Measurements from ENCODE around the gene SMC6.

SMC6 gene

DNA sequence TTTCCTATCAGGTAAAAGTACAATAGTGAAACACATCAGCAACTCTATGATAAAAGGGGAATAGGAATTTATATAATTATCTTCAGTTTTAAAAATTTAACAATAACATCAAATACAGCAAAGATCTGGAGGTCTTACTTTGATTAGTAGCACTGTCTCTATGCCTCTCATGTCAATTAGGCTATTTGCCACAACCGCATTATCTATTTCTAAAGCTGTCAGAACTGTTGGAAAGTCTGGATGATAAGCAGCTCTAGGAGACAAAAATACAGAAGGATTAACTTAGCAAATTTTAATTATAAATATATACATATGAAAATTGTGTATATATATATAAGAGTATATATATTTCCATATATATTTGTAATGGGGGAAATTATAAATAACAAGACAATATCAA lies 45.1 kb downstream of the SMC6 start:
- FAIRE-seq, result no peak
- DNase-seq (ENCODE audit: insufficient read length), result no peak
- no peak for TF ChIP-seq POLR2A (IDR thresholded peaks at IDR 0.05; ENCODE audit: low read depth, low read length)
- TF ChIP-seq TAF1 (IDR thresholded peaks at IDR 0.05; ENCODE audit: borderline replicate concordance, low read depth, low read length), result no peak
- TF ChIP-seq POLR2AphosphoS5 (IDR thresholded peaks at IDR 0.05; ENCODE audit: low read depth, low read length), result no peak

- FAIRE-seq (peak; percentile 44), DNase-seq (ENCODE audit: insufficient read length) (no peak)
- no peak for TF ChIP-seq TAF1 (IDR thresholded peaks at IDR 0.05; ENCODE audit: borderline replicate concordance, low read depth, low read length)
- TF ChIP-seq POLR2AphosphoS5 (IDR thresholded peaks at IDR 0.05; ENCODE audit: low read depth, low read length), result no peak
- no peak for TF ChIP-seq POLR2A (IDR thresholded peaks at IDR 0.05; ENCODE audit: low read depth, low read length)
These were observed 46.8 kb downstream of the SMC6 start for GRCh38 chr2:17706845-17707244.

GRCh38 chr2:17690776-17691175 lies 62.8 kb downstream of the SMC6 start:
- FAIRE-seq, result no peak
- TF ChIP-seq POLR2AphosphoS5 (IDR thresholded peaks at IDR 0.05; ENCODE audit: low read depth, low read length), result no peak
- TF ChIP-seq TAF1 (IDR thresholded peaks at IDR 0.05; ENCODE audit: borderline replicate concordance, low read depth, low read length), result no peak
- no peak for DNase-seq (ENCODE audit: insufficient read length)

DNA sequence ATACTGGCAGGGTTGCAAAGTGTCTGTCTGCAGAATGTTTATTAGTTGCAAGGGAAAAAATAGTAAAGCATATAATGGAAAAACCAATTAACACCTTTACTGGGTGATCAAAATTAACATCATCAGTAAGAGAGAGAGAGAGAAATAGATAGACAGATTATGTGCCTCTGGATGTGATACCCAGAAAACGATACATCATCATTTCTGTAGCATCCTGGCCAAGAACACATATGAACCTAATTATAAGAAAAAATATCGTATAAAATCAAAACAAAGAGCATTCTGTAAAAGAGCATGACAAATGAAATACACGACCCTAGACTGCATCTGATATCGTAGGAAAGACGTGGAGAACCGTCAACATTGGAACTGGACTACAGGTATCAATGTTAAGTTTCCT lies 64.6 kb downstream of the SMC6 start:
- DNase-seq (ENCODE audit: insufficient read length) (no peak), FAIRE-seq (no peak)
- TF ChIP-seq POLR2A (IDR thresholded peaks at IDR 0.05; ENCODE audit: low read depth, low read length) (no peak), POLR2AphosphoS5 (IDR thresholded peaks at IDR 0.05; ENCODE audit: low read depth, low read length) (no peak), TAF1 (IDR thresholded peaks at IDR 0.05; ENCODE audit: borderline replicate concordance, low read depth, low read length) (no peak)

GRCh38 chr2:17688600-17688999 lies 65.0 kb downstream of the SMC6 start:
- DNase-seq (ENCODE audit: insufficient read length) (no peak), FAIRE-seq (no peak)
- TF ChIP-seq TAF1 (IDR thresholded peaks at IDR 0.05; ENCODE audit: borderline replicate concordance, low read depth, low read length), result no peak
- TF ChIP-seq POLR2A (IDR thresholded peaks at IDR 0.05; ENCODE audit: low read depth, low read length), result no peak
- TF ChIP-seq POLR2AphosphoS5 (IDR thresholded peaks at IDR 0.05; ENCODE audit: low read depth, low read length), result no peak

DNA sequence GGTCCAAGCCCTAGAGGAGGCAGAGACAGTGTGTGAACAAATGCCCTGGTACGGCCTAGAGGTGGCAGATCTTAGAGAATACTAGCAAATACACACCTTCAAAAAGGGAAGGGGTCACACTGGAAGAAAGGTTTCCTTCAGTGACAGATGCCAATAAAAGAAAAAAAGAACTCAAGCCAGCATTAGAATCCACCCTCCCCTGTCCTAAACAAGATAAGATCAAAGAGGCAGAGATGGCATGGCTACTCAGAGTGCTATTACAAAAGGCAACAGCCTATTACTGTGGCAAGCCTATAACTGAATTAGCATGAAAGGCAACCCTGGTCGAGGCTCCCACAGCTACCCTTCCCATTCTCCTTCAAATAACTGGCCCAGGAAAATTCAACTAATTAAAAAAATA lies 69.6 kb downstream of the SMC6 start:
- DNase-seq (ENCODE audit: insufficient read length) (no peak), FAIRE-seq (no peak)
- TF ChIP-seq POLR2A (IDR thresholded peaks at IDR 0.05; ENCODE audit: low read depth, low read length) (no peak), POLR2AphosphoS5 (IDR thresholded peaks at IDR 0.05; ENCODE audit: low read depth, low read length) (no peak), TAF1 (IDR thresholded peaks at IDR 0.05; ENCODE audit: borderline replicate concordance, low read depth, low read length) (no peak)

DNA sequence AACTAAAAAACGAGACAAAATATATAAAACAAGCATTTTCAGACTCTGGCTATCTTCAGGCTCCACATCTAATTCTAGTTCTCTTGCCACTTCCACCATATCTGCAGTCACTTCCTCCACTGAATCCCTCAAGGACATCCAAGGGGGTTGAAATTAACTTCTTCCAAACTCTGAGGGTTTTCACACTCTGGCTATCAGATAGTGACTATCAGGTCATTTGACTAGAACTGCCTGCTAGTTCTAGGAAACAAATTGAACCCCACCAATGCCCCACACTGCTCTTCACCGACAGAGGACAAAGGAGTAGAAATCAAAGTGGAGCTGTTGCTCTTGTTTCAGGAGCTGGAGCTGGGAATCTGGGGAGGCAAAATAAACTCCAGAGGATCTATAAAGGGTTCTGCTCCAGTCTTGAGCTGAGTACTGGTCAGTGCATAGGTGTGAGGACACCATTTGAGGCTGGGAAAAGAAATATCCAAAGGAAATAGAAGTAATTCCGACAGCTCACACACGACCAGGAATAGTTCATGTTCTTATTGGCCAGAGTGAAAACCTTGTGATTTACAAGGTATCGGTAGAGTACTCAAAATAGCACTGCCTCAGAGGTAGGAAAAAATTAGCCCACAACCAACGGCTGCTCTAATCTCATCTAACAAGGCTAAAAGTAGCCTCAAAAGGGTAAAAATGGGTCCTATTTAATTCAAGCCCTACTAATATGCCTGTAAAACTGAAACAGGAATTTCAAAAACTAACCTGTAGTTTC lies 71.3 kb downstream of the SMC6 start:
- no peak for TF ChIP-seq POLR2A (IDR thresholded peaks at IDR 0.05; ENCODE audit: low read depth, low read length)
- TF ChIP-seq TAF1 (IDR thresholded peaks at IDR 0.05; ENCODE audit: borderline replicate concordance, low read depth, low read length), result no peak
- no peak for TF ChIP-seq POLR2AphosphoS5 (IDR thresholded peaks at IDR 0.05; ENCODE audit: low read depth, low read length)
- DNase-seq (ENCODE audit: insufficient read length), result no peak
- FAIRE-seq, result no peak

- no peak for FAIRE-seq
- TF ChIP-seq POLR2AphosphoS5 (IDR thresholded peaks at IDR 0.05; ENCODE audit: low read depth, low read length) (no peak), TAF1 (IDR thresholded peaks at IDR 0.05; ENCODE audit: borderline replicate concordance, low read depth, low read length) (no peak), POLR2A (IDR thresholded peaks at IDR 0.05; ENCODE audit: low read depth, low read length) (no peak)
These were observed 73.5 kb downstream of the SMC6 start for GRCh38 chr2:17680119-17680518.

DNA sequence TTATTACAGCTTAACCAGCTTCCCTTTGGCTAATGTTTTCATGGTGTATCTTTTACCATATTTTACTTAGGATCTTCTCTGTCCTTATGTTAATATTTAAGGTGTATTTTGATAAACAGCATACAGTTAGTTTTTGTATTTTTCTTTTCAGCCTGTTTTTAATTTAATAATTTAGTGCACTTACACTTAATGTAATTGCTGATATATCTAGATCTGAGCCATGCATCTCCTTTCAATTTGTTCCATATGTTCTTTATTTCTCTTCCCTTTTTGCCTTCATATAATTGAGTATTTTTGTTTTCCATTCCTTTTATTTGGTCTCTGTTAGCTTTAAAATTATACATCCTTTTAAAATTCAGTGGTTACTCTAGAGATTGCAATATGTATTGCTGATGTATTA lies 78.8 kb downstream of the SMC6 start:
- FAIRE-seq (no peak), DNase-seq (ENCODE audit: insufficient read length) (no peak)
- TF ChIP-seq POLR2AphosphoS5 (IDR thresholded peaks at IDR 0.05; ENCODE audit: low read depth, low read length), result no peak
- TF ChIP-seq POLR2A (IDR thresholded peaks at IDR 0.05; ENCODE audit: low read depth, low read length), result no peak
- no peak for TF ChIP-seq TAF1 (IDR thresholded peaks at IDR 0.05; ENCODE audit: borderline replicate concordance, low read depth, low read length)

More at GRCh38 chr2:17680119-17680518, 73.5 kb downstream of the SMC6 start:
- DNase-seq (ENCODE audit: insufficient read length), result no peak

DNA sequence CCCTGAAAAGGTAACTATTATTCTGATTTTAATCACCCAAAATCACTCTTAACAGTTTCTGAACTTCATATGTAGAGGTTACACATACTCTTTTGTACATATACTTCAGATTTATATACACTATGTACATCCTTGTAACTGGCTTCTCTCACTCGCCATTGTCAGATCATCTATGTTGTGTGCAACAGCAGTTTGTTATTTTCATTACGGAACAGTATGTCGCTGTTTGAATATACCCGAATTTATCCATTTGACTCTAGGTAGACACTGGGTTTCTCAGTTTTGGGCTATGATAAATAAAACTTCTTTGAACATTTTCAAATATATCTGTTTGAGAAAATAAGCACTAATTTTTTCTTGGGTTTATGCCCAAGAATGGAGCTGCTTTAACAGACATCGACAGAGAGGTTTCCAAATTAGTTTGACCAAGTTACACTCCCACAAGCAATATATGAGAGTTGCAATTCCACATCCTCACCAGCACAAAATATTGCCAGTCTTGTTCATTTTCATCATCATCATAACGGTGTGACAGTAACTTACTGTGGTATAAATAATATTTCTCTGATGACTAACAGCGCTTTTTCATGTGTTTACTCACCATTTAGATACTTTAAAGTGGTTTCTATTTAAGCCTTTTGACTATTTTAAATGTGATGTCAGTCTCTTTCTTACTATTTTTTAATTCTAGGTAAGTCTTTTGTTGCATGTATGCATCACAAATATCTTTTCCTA lies 80.9 kb downstream of the SMC6 start:
- no peak for DNase-seq (ENCODE audit: insufficient read length)
- FAIRE-seq, result peak; percentile 77
- TF ChIP-seq POLR2AphosphoS5 (IDR thresholded peaks at IDR 0.05; ENCODE audit: low read depth, low read length), result no peak

GRCh38 chr2:17667898-17668297 lies 85.7 kb downstream of the SMC6 start:
- FAIRE-seq (no peak), DNase-seq (ENCODE audit: insufficient read length) (no peak)
- TF ChIP-seq TAF1 (IDR thresholded peaks at IDR 0.05; ENCODE audit: borderline replicate concordance, low read depth, low read length), result no peak
- TF ChIP-seq POLR2AphosphoS5 (IDR thresholded peaks at IDR 0.05; ENCODE audit: low read depth, low read length), result no peak
- TF ChIP-seq POLR2A (IDR thresholded peaks at IDR 0.05; ENCODE audit: low read depth, low read length), result no peak

DNA sequence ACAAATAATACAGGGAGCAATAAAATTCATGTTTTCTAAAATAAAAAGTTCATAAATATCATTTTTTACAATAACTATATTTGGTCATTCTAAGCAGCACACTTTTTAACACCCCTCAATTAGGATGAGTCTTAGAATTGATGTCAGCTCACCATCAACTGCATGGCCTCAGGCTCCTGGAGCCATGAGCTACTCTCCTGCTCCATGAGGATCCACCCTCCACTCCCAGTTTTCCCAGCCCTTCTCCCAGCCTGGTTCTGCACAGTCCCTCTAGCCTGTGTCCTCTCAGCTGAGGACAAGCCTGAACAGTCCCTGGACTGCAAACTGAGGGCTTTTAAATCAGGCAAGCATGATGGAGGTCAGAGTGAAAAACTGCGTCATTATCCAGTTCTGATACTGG lies 89.1 kb downstream of the SMC6 start:
- DNase-seq (ENCODE audit: insufficient read length), result no peak
- no peak for TF ChIP-seq TAF1 (IDR thresholded peaks at IDR 0.05; ENCODE audit: borderline replicate concordance, low read depth, low read length)
- TF ChIP-seq POLR2AphosphoS5 (IDR thresholded peaks at IDR 0.05; ENCODE audit: low read depth, low read length), result no peak
- TF ChIP-seq POLR2A (IDR thresholded peaks at IDR 0.05; ENCODE audit: low read depth, low read length), result no peak
- FAIRE-seq, result no peak

Measured in GM12892 (cell line).